NCI-H69 (cell line): ENCODE data around the gene TLL1.

ENCODE experiments used
- DNase-seq: peaks from one replicate; lab custom pipeline; 2025; lab: John Stamatoyannopoulos, UW

The TLL1 gene

DNA sequence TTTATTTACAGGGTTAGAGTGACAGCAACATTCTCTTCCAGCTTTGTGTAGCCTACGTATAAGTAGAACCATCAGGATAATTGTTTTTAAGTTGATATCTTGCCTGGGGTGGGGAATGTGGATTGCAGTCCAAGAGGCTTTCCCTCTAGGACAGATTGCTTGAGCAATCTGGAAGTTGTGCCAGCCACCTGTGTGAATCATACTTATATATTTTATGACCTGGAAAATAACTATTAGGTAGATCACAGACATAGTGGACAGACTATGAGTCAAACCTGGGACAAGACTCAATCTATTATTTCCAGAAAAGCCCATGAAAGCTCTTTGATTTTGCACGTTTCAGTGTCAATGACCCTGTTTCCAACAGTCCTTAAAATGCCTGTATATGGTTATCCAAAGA is 98.9 kb downstream of the TLL1 start:
- peak; percentile 58 for DNase-seq

GRCh38 chr4:165972747-165973146 is 99.7 kb downstream of the TLL1 start:
- no peak for DNase-seq

- DNase-seq = no peak
Observed at GRCh38 chr4:165982934-165983333, 109.9 kb downstream of the TLL1 start.

- DNase-seq = peak; percentile 52
Observed at GRCh38 chr4:165986956-165987698, 114.1 kb downstream of the TLL1 start.

GRCh38 chr4:165991325-165992180 is 118.5 kb downstream of the TLL1 start:
- no peak for DNase-seq

- no peak for DNase-seq
Observed at GRCh38 chr4:165992283-165992682, 119.2 kb downstream of the TLL1 start.

DNA sequence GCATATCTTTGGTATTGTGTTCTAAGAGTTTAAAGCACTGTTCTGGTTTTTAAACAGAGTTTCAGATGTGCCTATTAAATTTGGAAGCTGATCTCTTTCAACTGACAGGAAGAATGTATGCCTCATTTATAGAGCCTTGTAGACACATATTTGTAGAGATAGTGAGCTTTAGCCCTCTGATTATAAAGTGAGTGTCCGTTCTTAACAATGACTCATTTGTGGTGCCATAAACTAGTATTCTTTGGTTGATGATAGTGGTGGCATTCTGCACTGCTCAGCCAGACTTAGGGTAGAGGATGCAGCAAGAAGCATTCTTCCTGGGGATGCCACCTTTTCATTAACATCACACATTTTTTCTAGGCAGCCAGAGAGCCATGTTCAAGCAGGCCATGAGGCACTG is 121.7 kb downstream of the TLL1 start:
- no peak for DNase-seq

DNA sequence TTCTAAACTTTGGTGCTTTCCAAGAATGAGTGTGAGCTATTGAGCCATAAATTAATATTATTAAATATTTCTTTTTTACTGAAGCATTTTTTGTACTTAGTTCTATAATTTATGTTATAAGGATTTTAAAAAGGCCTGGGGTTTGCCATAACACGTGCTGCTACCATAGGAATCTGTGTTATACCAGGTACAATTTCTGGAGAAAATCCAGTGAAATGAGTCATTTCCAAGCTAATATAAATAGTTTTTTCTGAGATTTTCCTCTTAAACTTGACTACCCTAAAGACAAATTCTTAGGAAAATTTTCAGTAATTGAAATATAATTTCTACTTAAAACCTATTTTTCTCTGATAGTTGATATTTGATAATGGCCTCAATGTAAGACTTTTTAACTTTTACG is 130.8 kb downstream of the TLL1 start:
- DNase-seq = no peak

- no peak for DNase-seq
Observed at GRCh38 chr4:166006217-166006616, 133.2 kb downstream of the TLL1 start.

- DNase-seq = no peak
Observed at GRCh38 chr4:166008510-166008909, 135.5 kb downstream of the TLL1 start.

- DNase-seq = no peak
Observed at GRCh38 chr4:166012129-166013030, 139.3 kb downstream of the TLL1 start.

DNA sequence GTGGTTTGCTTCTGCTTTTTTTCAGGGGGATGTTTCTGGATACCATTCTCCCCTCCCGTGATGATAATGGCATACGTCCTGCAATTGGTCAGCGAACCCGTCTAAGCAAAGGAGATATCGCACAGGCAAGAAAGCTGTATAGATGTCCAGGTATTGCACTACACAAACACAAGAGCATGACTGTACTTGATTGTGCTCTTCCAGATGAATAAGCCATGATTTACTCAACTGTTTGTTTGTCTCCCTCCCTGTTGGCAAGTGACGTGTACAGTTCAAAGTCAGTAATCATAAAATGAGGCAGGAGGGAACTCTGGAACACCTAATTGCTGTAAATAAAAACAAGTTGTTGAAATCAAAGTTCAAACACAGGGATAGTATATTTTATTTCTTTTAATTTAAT is 141.4 kb downstream of the TLL1 start:
- no peak for DNase-seq

DNA sequence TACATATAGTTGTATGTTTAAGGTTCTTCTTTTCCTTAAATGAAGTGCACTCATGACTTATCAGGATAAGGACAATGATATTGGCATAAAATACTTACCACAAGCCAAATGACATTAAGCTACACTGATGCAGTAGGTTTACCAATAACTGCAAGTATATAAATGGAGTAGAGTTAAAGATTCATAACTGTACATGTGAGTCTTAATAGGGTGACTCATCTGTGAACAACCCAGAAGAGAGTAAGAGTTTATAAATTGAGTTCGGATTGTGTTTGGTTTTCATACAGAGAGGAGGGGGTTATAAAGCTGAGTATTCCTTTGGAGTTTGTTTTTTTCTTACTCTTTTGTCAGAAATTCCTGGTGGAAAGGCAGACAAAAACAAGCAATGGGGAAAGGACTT is 144.8 kb downstream of the TLL1 start:
- no peak for DNase-seq

GRCh38 chr4:166019441-166020220 is 146.6 kb downstream of the TLL1 start:
- no peak for DNase-seq

- DNase-seq = no peak
Observed at GRCh38 chr4:166021617-166022016, 148.6 kb downstream of the TLL1 start.

DNA sequence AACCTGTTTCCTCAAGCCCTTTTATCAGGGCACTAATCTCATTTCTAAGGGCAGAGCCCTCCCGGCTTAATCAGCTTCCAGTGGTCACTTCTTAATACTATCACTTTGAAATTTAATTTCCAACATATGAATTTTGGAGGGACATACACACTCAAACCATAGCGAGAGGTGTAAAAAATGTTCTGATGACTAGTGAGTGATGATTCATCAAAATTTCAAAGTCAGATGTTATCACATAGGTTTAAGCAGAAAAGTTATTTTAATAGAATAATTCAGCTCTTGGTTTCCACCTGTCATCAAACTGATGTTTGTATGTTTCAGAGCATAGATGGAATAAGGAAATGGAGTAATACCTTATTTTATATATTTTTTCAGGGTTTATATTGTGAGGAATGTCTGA is 161.9 kb downstream of the TLL1 start:
- DNase-seq = no peak

DNA sequence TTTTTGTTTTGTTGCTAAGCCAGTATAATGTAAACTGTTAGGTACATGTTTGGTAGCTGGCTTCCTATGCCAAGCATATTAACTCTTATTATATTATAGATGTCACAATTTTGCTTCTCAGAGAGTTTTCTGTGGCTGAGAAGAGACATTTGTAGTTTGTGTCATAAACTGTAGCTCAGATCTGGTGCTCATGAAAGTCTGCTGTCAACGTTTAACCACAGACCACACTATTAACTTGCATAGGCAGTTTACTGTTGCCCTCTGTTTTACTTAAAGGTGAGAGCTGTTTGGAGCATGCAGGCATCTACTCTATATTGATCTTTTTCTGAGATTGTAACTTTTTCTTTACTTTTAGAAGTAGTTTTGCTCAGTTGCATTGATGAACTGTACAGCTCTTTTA is 166.8 kb downstream of the TLL1 start:
- DNase-seq = no peak

DNA sequence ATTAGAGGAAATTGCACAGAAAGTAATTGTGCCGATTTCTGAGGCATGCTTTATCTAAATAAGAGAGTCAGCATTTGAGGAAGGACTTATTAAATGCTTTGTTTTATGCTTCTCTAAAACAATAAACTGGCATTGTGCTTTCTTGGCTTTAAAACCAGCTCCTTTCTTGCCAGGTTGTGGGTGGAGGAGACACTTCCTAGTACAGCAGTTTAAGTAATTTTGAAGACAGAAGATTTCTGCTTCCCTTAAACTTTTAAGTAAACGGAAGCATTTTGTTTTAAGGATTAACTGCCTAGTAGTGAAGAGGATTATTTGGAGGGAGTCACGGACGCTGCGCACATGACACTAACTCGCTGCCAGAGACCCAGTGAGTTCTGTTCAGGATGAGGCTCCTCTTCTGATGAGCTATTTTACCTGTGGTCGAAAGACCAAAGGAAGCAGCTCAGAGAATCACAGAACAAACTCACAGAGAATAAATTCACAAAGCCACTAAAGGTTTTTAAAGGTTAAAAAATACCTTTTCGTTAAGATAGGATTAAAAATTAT is 169.5 kb downstream of the TLL1 start:
- no peak for DNase-seq

- no peak for DNase-seq
Observed at GRCh38 chr4:166043801-166044200, 170.8 kb downstream of the TLL1 start.

- no peak for DNase-seq
Observed at GRCh38 chr4:166044871-166045270, 171.8 kb downstream of the TLL1 start.

DNA sequence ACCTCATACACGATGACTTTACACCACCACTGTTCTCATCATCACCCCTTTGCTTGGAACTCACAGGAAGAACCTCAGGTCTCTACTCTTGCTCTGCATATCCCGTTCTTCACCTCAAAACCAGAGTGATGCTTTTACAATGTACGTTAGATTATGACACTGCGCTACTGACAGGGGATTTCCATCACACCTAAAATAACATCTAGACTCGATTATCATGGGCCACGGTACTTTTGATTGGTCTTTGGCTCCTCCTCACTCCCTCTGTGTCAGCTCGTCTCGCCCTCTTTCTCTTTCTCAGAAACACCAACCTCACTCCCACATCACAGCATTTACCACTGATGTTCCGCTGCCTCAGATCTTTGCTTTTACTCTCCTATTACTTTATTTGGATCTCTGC is 172.4 kb downstream of the TLL1 start:
- no peak for DNase-seq
